Sigmoid colon (tissue), 7 donors: ENCODE results near the gene ARHGEF7. TPM values are rescaled to one million over a fixed set of nuclear protein-coding genes. Genes with fewer than 3 reads are reported as not detected.

Experiments used
- DNase-seq: peaks from one replicate; pipeline ENCODE4 v3.0.0-alpha.2; 2019
- H3K27ac ChIP-seq, 4 donors: fragments of 200-600 bp; sonication (generic); one replicate each; pipeline ENCODE4 v1.5.1; 2016 to 2019; ENCODE audit warnings: mild to moderate bottlenecking in 1 of 4
- H3K27me3 ChIP-seq, 3 donors: fragments of 200-600 bp; sonication (generic); one replicate each; pipeline ENCODE4 v1.5.1; 2019; ENCODE audit warnings: mild to moderate bottlenecking in 1 of 3
- H3K36me3 ChIP-seq, 4 donors: fragments of 200-600 bp; sonication (generic); one replicate each; pipeline ENCODE4 v1.5.1; 2016 to 2019
- H3K4me1 ChIP-seq, 4 donors: fragments of 200-600 bp; sonication (generic); one replicate each; pipeline ENCODE4 v1.5.1; 2017 to 2019
- H3K4me3 ChIP-seq, 4 donors: fragments of 200-600 bp; sonication (generic); one replicate each; pipeline ENCODE4 v1.5.1; 2017 to 2019; ENCODE audit warnings: mild to moderate bottlenecking in 2 of 4, moderate library complexity in 1 of 4
- H3K9me3 ChIP-seq, 4 donors: fragments of 200-600 bp in 3 of 4; sonication (generic) in 3 of 4; one replicate each; pipeline versions ENCODE4 v1.5.1 to v1.6.1; 2013 to 2019
- CTCF ChIP-seq, 4 experiments: fragments of 450-650 bp in 3 of 4; fragments of 200-600 bp in 1 of 4; IDR thresholded peaks; one replicate each; pipeline ENCODE4 v1.5.1; 2016 to 2019; ENCODE audit warnings: antibody characterized with exemption in 4 of 4, mild to moderate bottlenecking in 3 of 4, moderate library complexity in 2 of 4
- EP300 ChIP-seq, 4 donors: sonication (generic); formaldehyde crosslinking; IDR thresholded peaks; one replicate each; pipeline ENCODE4 v1.6.1; 2017; ENCODE audit warnings: antibody characterized with exemption in 4 of 4
- POLR2A ChIP-seq, 2 donors: fragments of 450-650 bp; IDR thresholded peaks; one replicate each; pipeline ENCODE4 v1.6.1; 2016; ENCODE audit warnings: antibody characterized with exemption in 2 of 2, mild to moderate bottlenecking in 2 of 2, moderate library complexity in 2 of 2
- POLR2AphosphoS5 ChIP-seq, 4 donors: sonication (generic); formaldehyde crosslinking; IDR thresholded peaks; one replicate each; pipeline ENCODE4 v1.6.1; 2017; ENCODE audit warnings: antibody characterized with exemption in 4 of 4
- WGBS, 2 donors: extraction: QIAGEN DNeasy Blood & Tissue Kit; methylation state at CpG; one replicate each; pipeline ENCODE4 v1.1.7; 2013; 5-methylcytosine and 5-hydroxymethylcytosine counted together
- intact Hi-C: fragments of 100-400 bp; cut with DNase I; formaldehyde crosslinking; loops from one replicate; pipeline ENCODE4 v1.15.1; 2023
- polyA plus RNA-seq, 3 donors: library from polyadenylated mRNA; stranded (reverse); fragments of 200-250 nt; gene quantifications; one replicate each; pipeline ENCODE4 v1.2.3, GENCODE V29; 2013
- total RNA-seq, 4 donors: library from RNA; depleted of rRNA; stranded (reverse); fragments of >200 nt; gene quantifications; one replicate each; pipeline ENCODE4 v1.1.0, GENCODE V29; 2016
- donor health status: healthy with polysubstance abuse.
- donor health status: Bipolar disorder and iron deficiency.
- donor health status: healthy.

The ARHGEF7 gene
- total and polyA plus RNA-seq, 7 donors = 8.4 to 79.8 (median 41.0) TPM

DNA sequence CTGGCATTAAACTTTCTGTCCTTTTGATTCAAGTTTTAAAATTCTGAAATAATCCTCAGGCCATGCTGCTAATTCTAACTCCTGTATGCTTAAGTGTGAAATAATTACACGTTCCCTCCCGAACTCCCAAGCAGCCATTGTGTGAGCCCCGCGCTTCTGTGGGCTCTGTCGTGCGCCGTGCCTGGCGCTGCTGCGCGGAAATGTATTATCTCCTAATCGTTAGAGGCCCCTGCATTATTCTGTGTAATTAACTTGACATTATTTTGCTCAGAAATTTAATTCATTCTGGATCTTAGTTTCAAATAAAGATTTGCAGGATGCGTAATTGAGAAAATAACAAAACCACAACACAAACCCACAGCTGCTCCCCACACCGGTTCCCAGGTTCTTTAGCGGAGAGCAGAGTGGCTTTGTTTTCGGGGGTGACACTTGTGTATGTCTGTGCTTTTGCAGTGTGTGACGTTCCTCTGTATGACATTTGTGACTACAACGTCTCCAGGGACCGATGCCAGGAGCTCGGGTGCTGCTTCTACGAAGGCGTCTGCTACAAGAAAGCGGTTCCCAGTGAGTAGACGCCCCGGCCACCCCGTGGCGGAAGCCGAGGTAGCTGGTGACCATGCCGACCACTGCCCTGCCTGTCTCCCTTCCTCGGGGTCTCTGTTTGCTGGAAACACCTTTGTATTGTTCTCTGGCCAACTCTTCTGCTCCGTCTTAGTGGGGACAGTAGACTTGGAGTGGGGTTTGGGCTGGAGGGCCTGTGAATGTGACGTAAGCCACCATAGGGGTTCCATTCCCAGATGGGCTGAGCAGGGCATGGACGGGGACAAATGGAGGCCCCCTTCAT lies 212.8 kb downstream of the ARHGEF7 start:
- Histone ChIP-seq H3K4me1 (no peaks in the 10 kb centered on the region), H3K9me3 (no peaks in the 10 kb centered on the region), H3K27ac (no peak overlapping the region), H3K4me3 (no peak overlapping the region), H3K36me3 (no peaks in the 10 kb centered on the region), H3K27me3 (no peaks in the 10 kb centered on the region)
- TF ChIP-seq CTCF (IDR thresholded peaks at IDR 0.05) (no peak), POLR2AphosphoS5 (IDR thresholded peaks at IDR 0.05) (no peak), POLR2A (IDR thresholded peaks at IDR 0.05) (no peak), EP300 (IDR thresholded peaks at IDR 0.05) (no peak)
- no peak for DNase-seq
- intact Hi-C loops = no loop called here
- 91 to 94% methylated on average over 32 of the region's 32 CpGs for WGBS, 2 donors

GRCh38 chr13:111328574-111329410 lies 213.7 kb downstream of the ARHGEF7 start:
- DNase-seq = no peak
- no peaks in the 10 kb centered on the region for H3K9me3 ChIP-seq
- no peak for TF ChIP-seq CTCF (IDR thresholded peaks at IDR 0.05)
- no peak for TF ChIP-seq POLR2AphosphoS5 (IDR thresholded peaks at IDR 0.05)
- no peak for TF ChIP-seq EP300 (IDR thresholded peaks at IDR 0.05)
- TF ChIP-seq POLR2A (IDR thresholded peaks at IDR 0.05) = no peak
- no peak overlapping the region for H3K4me3 ChIP-seq
- H3K27me3 ChIP-seq = no peaks in the 10 kb centered on the region
- no peak overlapping the region for H3K27ac ChIP-seq
- 89 to 91% methylated on average over 30 of the region's 30 CpGs for WGBS, 2 donors
- no peaks in the 10 kb centered on the region for H3K36me3 ChIP-seq
- intact Hi-C loops = no loop called here
- no peaks in the 10 kb centered on the region for H3K4me1 ChIP-seq

- 95% methylated on average over 7 of the region's 7 CpGs for WGBS, 2 donors
- TF ChIP-seq POLR2AphosphoS5 (IDR thresholded peaks at IDR 0.05) (no peak), POLR2A (IDR thresholded peaks at IDR 0.05) (no peak), EP300 (IDR thresholded peaks at IDR 0.05) (no peak), CTCF (IDR thresholded peaks at IDR 0.05) (no peak)
- no peaks in the 10 kb centered on the region for H3K27me3 ChIP-seq
- H3K36me3 ChIP-seq = no peaks in the 10 kb centered on the region
- no peaks in the 10 kb centered on the region for H3K9me3 ChIP-seq
- no peak overlapping the region for H3K4me3 ChIP-seq
- no peak overlapping the region for H3K27ac ChIP-seq
- no peak for DNase-seq
- H3K4me1 ChIP-seq = no peaks in the 10 kb centered on the region
- intact Hi-C loops = no loop called here
These were observed 214.5 kb downstream of the ARHGEF7 start for GRCh38 chr13:111329641-111330040.

GRCh38 chr13:111330066-111330610 lies 215.0 kb downstream of the ARHGEF7 start:
- no peak for DNase-seq
- Histone ChIP-seq H3K4me3 (no peak overlapping the region), H3K9me3 (no peaks in the 10 kb centered on the region), H3K4me1 (no peaks in the 10 kb centered on the region), H3K27ac (no peak overlapping the region), H3K27me3 (no peaks in the 10 kb centered on the region), H3K36me3 (no peaks in the 10 kb centered on the region)
- no peak for TF ChIP-seq POLR2AphosphoS5 (IDR thresholded peaks at IDR 0.05)
- no peak for TF ChIP-seq EP300 (IDR thresholded peaks at IDR 0.05)
- TF ChIP-seq CTCF (IDR thresholded peaks at IDR 0.05) = no peak
- intact Hi-C loops = no loop called here
- WGBS, 2 donors = 87% methylated on average over 11 of the region's 11 CpGs
